ENCODE measurements around the gene TMEM266.

Gene TMEM266

DNA sequence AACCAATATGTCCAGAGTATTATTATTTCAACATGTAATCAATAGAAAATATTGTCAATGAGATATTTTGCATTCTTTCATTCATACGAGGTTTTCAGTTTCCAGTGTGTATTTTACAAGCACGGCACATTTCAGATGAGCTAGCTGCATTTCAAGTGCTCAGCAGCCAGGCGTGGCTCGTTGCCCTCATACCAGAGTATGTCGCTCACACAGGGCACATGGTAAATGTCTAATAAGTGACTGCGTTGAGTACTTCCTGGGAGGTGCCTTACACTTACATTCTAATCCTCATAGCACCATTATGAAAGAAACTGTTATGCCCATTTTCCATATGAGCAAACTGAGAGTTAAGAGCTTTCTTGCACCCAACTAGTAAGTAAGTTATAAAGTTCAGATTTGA lies 47.4 kb downstream of the TMEM266 start:
- Histone ChIP-seq H3K36me3 (ENCODE audit: insufficient read depth, low read length) (no peaks in the 10 kb centered on the region), H3K9ac (ENCODE audit: insufficient read length) (no peak overlapping the region), H3K27ac (no peak overlapping the region), H3K4me3 (no peak overlapping the region), H3K9me3 (ENCODE audit: low read depth, low read length) (no peaks in the 10 kb centered on the region)
- TF ChIP-seq POLR2AphosphoS5 (IDR thresholded peaks at IDR 0.05; ENCODE audit: borderline replicate concordance, low read depth, low read length) (no peak), FOXP2 (optimal IDR thresholded peaks at IDR 0.05; ENCODE audit: control extremely low read depth, extremely low read length, insufficient read depth) (no peak), EZH2 (IDR thresholded peaks at IDR 0.05) (no peak)
- DNase-seq (ENCODE audit: low read depth, low spot score), result no peak

DNA sequence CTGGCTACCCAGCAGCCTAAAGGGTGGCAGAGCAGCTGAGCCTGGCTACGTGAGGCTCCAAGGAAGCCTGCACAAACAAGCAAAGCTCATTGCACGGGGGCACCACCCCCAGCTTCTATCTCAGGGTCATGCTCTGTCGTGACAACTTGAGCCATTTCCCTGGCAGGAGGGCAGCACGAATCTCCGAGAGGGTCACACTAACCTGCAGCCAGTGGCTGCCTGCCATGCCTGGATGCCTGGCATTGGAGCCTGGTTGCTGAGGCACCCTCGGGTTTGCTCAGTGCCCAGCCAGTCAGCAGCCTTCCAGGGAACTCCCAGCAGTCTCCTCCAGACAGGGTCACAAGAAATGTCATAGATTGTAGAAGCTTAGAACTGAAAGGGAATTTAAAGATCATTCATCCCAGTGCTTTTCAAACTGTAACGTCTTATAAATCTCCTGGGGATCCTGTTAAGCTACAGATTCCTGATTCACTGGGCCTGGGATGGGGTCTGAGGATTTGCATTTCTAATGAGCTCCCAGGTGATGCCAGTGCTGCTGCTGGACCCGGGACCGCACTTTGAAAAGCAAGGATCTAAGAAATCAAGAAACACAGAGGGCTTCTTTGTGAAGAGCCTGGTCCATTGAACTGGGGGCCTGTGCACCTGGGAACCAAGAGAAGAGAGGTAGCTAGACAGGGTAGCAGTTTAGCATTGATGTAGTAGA lies 48.4 kb downstream of the TMEM266 start:
- TF ChIP-seq EZH2 (IDR thresholded peaks at IDR 0.05) (no peak), POLR2AphosphoS5 (IDR thresholded peaks at IDR 0.05; ENCODE audit: borderline replicate concordance, low read depth, low read length) (no peak), FOXP2 (optimal IDR thresholded peaks at IDR 0.05; ENCODE audit: control extremely low read depth, extremely low read length, insufficient read depth) (no peak)
- Histone ChIP-seq H3K4me3 (no peak overlapping the region), H3K36me3 (ENCODE audit: insufficient read depth, low read length) (no peaks in the 10 kb centered on the region), H3K9ac (ENCODE audit: insufficient read length) (no peak overlapping the region), H3K27ac (no peak overlapping the region), H3K9me3 (ENCODE audit: low read depth, low read length) (no peaks in the 10 kb centered on the region)
- no peak for DNase-seq (ENCODE audit: low read depth, low spot score)

DNA sequence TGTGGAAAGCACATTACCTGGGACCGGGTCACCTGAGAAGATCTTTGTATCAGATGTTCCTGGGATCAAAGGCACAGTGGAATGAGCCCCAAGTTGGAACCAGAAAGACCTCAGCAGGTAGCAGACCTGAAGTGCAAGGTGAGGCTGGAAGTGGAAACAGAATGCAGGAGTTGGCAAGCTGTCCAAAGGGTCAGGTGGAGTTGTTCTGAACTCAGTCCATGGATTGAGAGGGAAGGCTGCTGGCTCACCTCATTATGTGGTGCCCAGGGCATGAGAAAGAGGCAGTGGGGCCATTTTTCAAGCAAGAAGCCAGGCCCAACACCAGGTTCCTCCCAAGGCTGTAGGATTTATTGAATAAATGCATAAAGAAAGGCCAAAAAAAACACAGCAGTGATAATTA lies 49.3 kb downstream of the TMEM266 start:
- no peaks in the 10 kb centered on the region for H3K36me3 ChIP-seq (ENCODE audit: insufficient read depth, low read length)
- no peak overlapping the region for H3K9ac ChIP-seq (ENCODE audit: insufficient read length)
- H3K27ac ChIP-seq, result no peak overlapping the region
- TF ChIP-seq EZH2 (IDR thresholded peaks at IDR 0.05) (no peak), POLR2AphosphoS5 (IDR thresholded peaks at IDR 0.05; ENCODE audit: borderline replicate concordance, low read depth, low read length) (no peak), FOXP2 (optimal IDR thresholded peaks at IDR 0.05; ENCODE audit: control extremely low read depth, extremely low read length, insufficient read depth) (no peak)
- H3K4me3 ChIP-seq, result no peak overlapping the region
- DNase-seq (ENCODE audit: low read depth, low spot score), result no peak
- no peaks in the 10 kb centered on the region for H3K9me3 ChIP-seq (ENCODE audit: low read depth, low read length)

DNA sequence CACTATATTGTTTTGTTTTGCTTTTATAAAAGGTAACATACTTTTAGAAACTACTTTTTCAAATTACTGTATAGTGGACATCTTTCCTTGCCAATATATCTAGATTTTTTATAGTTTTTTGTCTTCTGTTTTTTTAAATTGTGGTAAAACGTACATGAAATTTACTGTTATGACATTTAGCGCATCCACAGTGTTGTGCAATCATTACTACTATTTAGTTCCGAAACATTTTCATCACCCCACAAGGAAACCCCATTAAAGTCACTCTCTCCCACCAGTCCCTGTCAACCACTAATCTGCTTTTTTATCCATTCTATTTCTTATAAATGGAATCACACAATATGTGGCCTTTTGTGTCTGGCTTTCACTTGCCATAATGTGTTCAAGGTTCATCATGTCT lies 54.8 kb downstream of the TMEM266 start:
- no peak overlapping the region for H3K27ac ChIP-seq

DNA sequence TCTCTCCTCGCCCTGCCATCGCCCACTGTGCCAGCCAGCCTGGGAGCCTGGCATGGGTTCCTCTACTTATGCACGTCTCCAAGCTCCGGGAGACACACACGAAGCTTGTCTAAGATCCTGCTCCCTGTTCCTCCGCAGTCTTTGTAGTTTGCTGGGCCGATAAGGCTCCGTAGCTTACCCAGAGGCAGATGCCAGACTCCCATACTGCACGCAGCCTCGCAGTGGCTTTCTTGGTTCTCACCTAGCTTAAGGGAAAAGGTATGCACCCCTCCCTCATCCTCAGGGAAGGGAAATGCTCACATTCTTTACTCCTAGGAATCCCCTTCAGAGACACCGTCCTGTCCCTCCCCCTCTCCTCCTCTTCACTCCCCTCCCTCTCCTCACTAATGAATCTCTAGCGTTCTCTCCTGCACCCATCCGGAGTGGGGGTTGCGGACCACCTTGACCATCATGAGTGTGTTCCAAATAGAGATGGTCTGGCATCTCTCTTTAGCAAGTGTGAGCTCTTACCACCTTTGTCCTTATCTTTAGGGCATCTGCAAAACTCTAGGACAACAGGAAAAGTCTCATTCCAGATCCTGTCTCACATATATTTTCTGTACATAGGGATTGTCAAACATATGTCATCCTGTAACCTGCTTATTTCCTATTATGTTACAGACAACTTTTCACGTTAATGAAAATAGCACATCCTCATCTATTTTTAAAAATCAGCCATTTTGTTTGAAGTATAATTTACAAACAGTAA lies 56.5 kb downstream of the TMEM266 start:
- no peak overlapping the region for H3K9ac ChIP-seq (ENCODE audit: insufficient read length)
- H3K9me3 ChIP-seq (ENCODE audit: low read depth, low read length), result no peaks in the 10 kb centered on the region
- H3K27ac ChIP-seq, result no peak overlapping the region
- no peaks in the 10 kb centered on the region for H3K36me3 ChIP-seq (ENCODE audit: insufficient read depth, low read length)
- TF ChIP-seq EZH2 (IDR thresholded peaks at IDR 0.05), result no peak
- TF ChIP-seq POLR2AphosphoS5 (IDR thresholded peaks at IDR 0.05; ENCODE audit: borderline replicate concordance, low read depth, low read length), result no peak
- TF ChIP-seq FOXP2 (optimal IDR thresholded peaks at IDR 0.05; ENCODE audit: control extremely low read depth, extremely low read length, insufficient read depth), result no peak
- no peak overlapping the region for H3K4me3 ChIP-seq
- no peak for DNase-seq (ENCODE audit: low read depth, low spot score)

More for the DNA sequence above, 54.8 kb downstream of the TMEM266 start:
- TF ChIP-seq POLR2AphosphoS5 (IDR thresholded peaks at IDR 0.05; ENCODE audit: borderline replicate concordance, low read depth, low read length) (no peak), EZH2 (IDR thresholded peaks at IDR 0.05) (no peak), FOXP2 (optimal IDR thresholded peaks at IDR 0.05; ENCODE audit: control extremely low read depth, extremely low read length, insufficient read depth) (no peak)
- no peaks in the 10 kb centered on the region for H3K9me3 ChIP-seq (ENCODE audit: low read depth, low read length)
- no peaks in the 10 kb centered on the region for H3K36me3 ChIP-seq (ENCODE audit: insufficient read depth, low read length)
- no peak overlapping the region for H3K9ac ChIP-seq (ENCODE audit: insufficient read length)
- no peak overlapping the region for H3K4me3 ChIP-seq
- DNase-seq (ENCODE audit: low read depth, low spot score), result no peak

DNA sequence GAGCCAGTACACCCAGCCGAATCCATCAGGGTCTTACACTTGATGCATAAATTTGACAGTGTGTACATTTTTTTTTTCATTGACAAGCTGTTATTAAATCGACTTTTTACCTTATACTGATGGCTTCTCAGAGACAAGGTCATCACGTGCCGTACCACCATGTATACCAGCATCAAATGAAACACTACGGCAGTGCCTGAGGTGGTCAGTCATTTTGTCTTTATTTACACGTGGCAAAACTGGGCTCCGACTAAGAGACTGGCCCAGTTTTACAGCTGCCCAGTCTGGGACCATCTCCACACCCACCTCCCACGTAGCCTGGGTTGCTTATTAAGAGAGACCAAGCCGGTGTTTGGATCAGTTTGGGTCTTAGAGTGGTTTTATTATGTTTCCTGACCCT lies 57.4 kb downstream of the TMEM266 start:
- no peak for TF ChIP-seq FOXP2 (optimal IDR thresholded peaks at IDR 0.05; ENCODE audit: control extremely low read depth, extremely low read length, insufficient read depth)
- TF ChIP-seq POLR2AphosphoS5 (IDR thresholded peaks at IDR 0.05; ENCODE audit: borderline replicate concordance, low read depth, low read length), result no peak
- TF ChIP-seq EZH2 (IDR thresholded peaks at IDR 0.05), result no peak
- Histone ChIP-seq H3K9ac (ENCODE audit: insufficient read length) (no peak overlapping the region), H3K4me3 (no peak overlapping the region), H3K27ac (no peak overlapping the region), H3K36me3 (ENCODE audit: insufficient read depth, low read length) (no peaks in the 10 kb centered on the region), H3K9me3 (ENCODE audit: low read depth, low read length) (no peaks in the 10 kb centered on the region)
- no peak for DNase-seq (ENCODE audit: low read depth, low spot score)

DNA sequence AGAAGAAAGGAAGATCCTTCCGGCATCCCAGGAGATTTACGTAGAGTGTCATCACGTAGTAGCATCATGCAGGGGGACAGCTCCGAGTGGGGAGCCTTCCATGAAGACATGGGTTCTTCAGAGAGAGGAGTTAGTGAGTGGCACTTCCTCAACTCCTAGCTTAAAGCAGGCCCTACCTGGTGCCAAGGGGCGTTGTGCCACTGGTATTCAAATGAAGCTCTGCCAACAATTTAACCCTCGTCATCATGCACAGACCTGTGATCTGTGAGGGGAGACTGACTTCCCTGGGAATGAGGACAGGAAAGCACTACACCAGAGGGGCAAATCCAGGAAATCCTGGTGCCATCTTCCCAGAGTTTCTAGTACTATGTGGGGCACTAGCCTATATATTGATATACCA lies 59.0 kb downstream of the TMEM266 start:
- Histone ChIP-seq H3K36me3 (ENCODE audit: insufficient read depth, low read length) (no peaks in the 10 kb centered on the region), H3K9me3 (ENCODE audit: low read depth, low read length) (no peaks in the 10 kb centered on the region), H3K27ac (no peak overlapping the region), H3K9ac (ENCODE audit: insufficient read length) (no peak overlapping the region), H3K4me3 (no peak overlapping the region)
- TF ChIP-seq POLR2AphosphoS5 (IDR thresholded peaks at IDR 0.05; ENCODE audit: borderline replicate concordance, low read depth, low read length) (no peak), EZH2 (IDR thresholded peaks at IDR 0.05) (no peak), FOXP2 (optimal IDR thresholded peaks at IDR 0.05; ENCODE audit: control extremely low read depth, extremely low read length, insufficient read depth) (no peak)
- DNase-seq (ENCODE audit: low read depth, low spot score), result no peak

DNA sequence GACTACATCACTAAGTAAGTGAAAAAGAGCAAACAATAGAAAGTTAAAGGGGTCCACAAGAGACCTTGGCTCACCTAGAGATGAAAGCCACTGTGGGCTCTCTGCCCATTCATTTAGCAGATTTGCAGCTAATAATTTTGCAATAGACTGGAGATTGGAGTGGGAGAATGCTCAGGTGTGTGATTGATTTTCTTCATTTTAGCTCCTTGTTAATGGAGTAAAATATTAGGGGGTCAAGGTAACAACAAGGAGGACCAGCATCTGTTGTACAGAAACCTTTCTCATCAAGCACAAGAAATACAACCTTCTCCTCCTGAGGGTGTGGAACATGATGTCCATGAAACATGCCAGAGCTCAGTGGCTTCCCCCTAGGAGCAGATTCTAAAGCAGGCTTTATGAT lies 63.2 kb downstream of the TMEM266 start:
- Histone ChIP-seq H3K9me3 (ENCODE audit: low read depth, low read length) (no peaks in the 10 kb centered on the region), H3K27ac (no peak overlapping the region), H3K36me3 (ENCODE audit: insufficient read depth, low read length) (no peaks in the 10 kb centered on the region), H3K4me3 (no peak overlapping the region), H3K9ac (ENCODE audit: insufficient read length) (no peak overlapping the region)
- DNase-seq (ENCODE audit: low read depth, low spot score), result no peak
- TF ChIP-seq POLR2AphosphoS5 (IDR thresholded peaks at IDR 0.05; ENCODE audit: borderline replicate concordance, low read depth, low read length) (no peak), FOXP2 (optimal IDR thresholded peaks at IDR 0.05; ENCODE audit: control extremely low read depth, extremely low read length, insufficient read depth) (no peak), EZH2 (IDR thresholded peaks at IDR 0.05) (no peak)
